A549 (cell line): ENCODE data around the gene SLC37A2. TPM values are rescaled to one million over a fixed set of nuclear protein-coding genes. Genes with fewer than 3 reads are reported as not detected.

Source experiments
- ATAC-seq, 2 experiments: fragments of 200-7000 bp in 1 of 2; fragments of >200 bp in 1 of 2; cut with Nextera tagmentation in 1 of 2; cut with Tn5 transposase in 1 of 2; 3 replicates each; pipeline versions ENCODE4 v1.8.0 to v1.9.1; 2018 to 2020; ENCODE audit warnings: mild to moderate bottlenecking in 1 of 2, moderate library complexity in 1 of 2
- CTCF ChIA-PET: fragments of 300-600 bp; sonication (Branson Sonifier 250); formaldehyde crosslinking; extraction: SDS; loops from one replicate; lab custom pipeline; 2021; ENCODE audit warnings: antibody characterized with exemption, inconsistent platforms; lab: Yijun Ruan, JAX
- POLR2A ChIA-PET: fragments of 350-600 bp; formaldehyde crosslinking; extraction: SDS; loops from one replicate; lab custom pipeline; 2021; ENCODE audit warnings: antibody characterized with exemption, inconsistent platforms; lab: Yijun Ruan, JAX
- DNase-seq, 2 experiments: peaks; one replicate each; pipeline versions ENCODE4 v3.0.0 to v3.0.0-alpha.2; 2011 to 2016; ENCODE audit warnings: low read depth in 1 of 2, low spot score in 1 of 2
- FAIRE-seq: peaks from 2 replicates; lab custom pipeline; 2011; peaks lifted over from hg19 to GRCh38; lab: Jason Lieb, UNC
- H3K27ac ChIP-seq, 2 experiments: fragments of >200 bp; sonication (Bioruptor Twin); formaldehyde crosslinking; 3 replicates each; pipeline ENCODE4 v1.5.1; 2016 to 2017
- H3K4me1 ChIP-seq: fragments of >200 bp; sonication (Bioruptor Twin); formaldehyde crosslinking; 3 replicates; pipeline ENCODE4 v1.6.1; 2016
- H3K4me2 ChIP-seq: fragments of >200 bp; sonication (Bioruptor Twin); formaldehyde crosslinking; 3 replicates; pipeline ENCODE4 v1.6.1; 2016
- H3K4me3 ChIP-seq: fragments of >200 bp; sonication (Bioruptor Twin); formaldehyde crosslinking; 3 replicates; pipeline ENCODE4 v1.5.1; 2016
- H3K9me3 ChIP-seq: fragments of >200 bp; sonication (Bioruptor Twin); formaldehyde crosslinking; 3 replicates; pipeline ENCODE4 v1.6.1; 2016
- CBX8 ChIP-seq: fragments of 200-600 bp; sonication (generic); IDR thresholded peaks from 2 replicates; pipeline ENCODE4 v1.6.1; 2016
- CHD2 ChIP-seq: fragments of 150-350 bp; IDR thresholded peaks from 2 replicates; pipeline ENCODE4 v1.6.1; 2014; ENCODE audit warnings: low read length; ENCODE audit not compliant: partially characterized antibody
- CHD4 ChIP-seq: fragments of 200-600 bp; sonication (generic); IDR thresholded peaks from 2 replicates; pipeline ENCODE4 v1.6.1; 2016; ENCODE audit warnings: antibody characterized with exemption, mild to moderate bottlenecking, borderline replicate concordance
- EHF ChIP-seq: fragments of 250-450 bp; sonication (Bioruptor Pico); IDR thresholded peaks from 2 replicates; pipeline ENCODE4 v1.5.0; 2020; ENCODE audit warnings: mild to moderate bottlenecking
- EHMT2 ChIP-seq: fragments of 200-600 bp; sonication (generic); IDR thresholded peaks from 2 replicates; pipeline ENCODE4 v1.6.1; 2016; ENCODE audit warnings: antibody characterized with exemption, low read depth, mild to moderate bottlenecking, moderate library complexity
- GATA3 ChIP-seq: IDR thresholded peaks from 2 replicates; pipeline ENCODE4 v1.6.1; 2012; ENCODE audit warnings: borderline replicate concordance
- HDAC2 ChIP-seq: fragments of 200-600 bp; sonication (generic); IDR thresholded peaks from 2 replicates; pipeline ENCODE4 v1.6.1; 2016
- JUN ChIP-seq, 2 experiments: fragments of >200 bp; sonication (Bioruptor Twin); formaldehyde crosslinking; IDR thresholded peaks; 2 replicates in 1 of 2; 3 replicates in 1 of 2; pipeline ENCODE4 v1.6.1; 2016 to 2017
- KDM1A ChIP-seq: fragments of 200-600 bp; sonication (generic); IDR thresholded peaks from 2 replicates; pipeline ENCODE4 v1.6.1; 2016; ENCODE audit warnings: low read depth, mild to moderate bottlenecking
- MYC ChIP-seq: IDR thresholded peaks from 2 replicates; pipeline ENCODE4 v1.6.1; 2012; ENCODE audit warnings: mild to moderate bottlenecking, inconsistent platforms, low read length, improper control_type of control experiment, borderline replicate concordance
- POLR2AphosphoS2 ChIP-seq: conservative IDR thresholded peaks from 2 replicates; pipeline ENCODE4 v1.6.1; 2012; ENCODE audit warnings: low read length, improper control_type of control experiment, inconsistent platforms
- RCOR1 ChIP-seq: fragments of 150-350 bp; IDR thresholded peaks from 2 replicates; pipeline ENCODE4 v1.6.1; 2014; ENCODE audit warnings: antibody characterized with exemption, low read length, low read depth
- RFX5 ChIP-seq: fragments of 450-650 bp; IDR thresholded peaks from 2 replicates; pipeline ENCODE4 v1.7.1; 2014; ENCODE audit warnings: antibody characterized with exemption, mild to moderate bottlenecking, moderate library complexity
- RNF2 ChIP-seq: fragments of 200-600 bp; sonication (generic); IDR thresholded peaks from 2 replicates; pipeline ENCODE4 v1.6.1; 2016; ENCODE audit warnings: low read depth, mild to moderate bottlenecking, antibody characterized with exemption, moderate library complexity, borderline replicate concordance
- SMC3 ChIP-seq: fragments of >200 bp; sonication (Bioruptor Twin); formaldehyde crosslinking; IDR thresholded peaks from 3 replicates; pipeline ENCODE4 v1.6.1; 2018; ENCODE audit warnings: inconsistent platforms
- TFCP2L1 ChIP-seq: fragments of 250-450 bp; sonication (Bioruptor Pico); IDR thresholded peaks from 2 replicates; pipeline ENCODE4 v1.5.0; 2021; ENCODE audit warnings: mild to moderate bottlenecking
- TP53 ChIP-seq: fragments of 250-450 bp; sonication (Bioruptor Pico); IDR thresholded peaks from 2 replicates; pipeline ENCODE4 v1.5.0; 2021; ENCODE audit warnings: mild to moderate bottlenecking, moderate library complexity
- ZNF302 ChIP-seq: fragments of 250-450 bp; sonication (Bioruptor Pico); IDR thresholded peaks from 2 replicates; pipeline ENCODE4 v1.9.0; 2021; ENCODE audit warnings: inconsistent platforms, mild to moderate bottlenecking, moderate library complexity
- WGBS: methylation state at CpG from one replicate; pipeline ENCODE4 v1.1.6; 2017; ENCODE audit errors: missing lambda C conversion rate; 5-methylcytosine and 5-hydroxymethylcytosine counted together
- polyA plus RNA-seq, 4 experiments: library from polyadenylated mRNA; depleted of rRNA in 3 of 4; stranded (reverse); fragments of >200 nt; fragmentation: RNase III in 1 of 4; extraction: RNeasy Plus Mini Kit Qiagen cat#74134 plus additional on column Dnase treatment in 1 of 4; gene quantifications; 2 replicates in 3 of 4; 3 replicates in 1 of 4; pipeline ENCODE4 v1.2.3, GENCODE V29; 2011 to 2017
- TF ChIP-seq, protein P1 (sequence below): fragments of 450-650 bp; IDR thresholded peaks from 2 replicates; pipeline ENCODE4 v1.6.1; 2014; ENCODE audit warnings: antibody characterized with exemption
- TF ChIP-seq, protein P2 (sequence below): IDR thresholded peaks from 2 replicates; pipeline ENCODE4 v1.6.1; 2012
- TF ChIP-seq, protein P3 (sequence below): fragments of >200 bp; sonication (Bioruptor Twin); formaldehyde crosslinking; IDR thresholded peaks from 3 replicates; pipeline ENCODE4 v1.6.1; 2016
- TF ChIP-seq, protein P4 (sequence below): fragments of >200 bp; sonication (Bioruptor Twin); formaldehyde crosslinking; IDR thresholded peaks from 3 replicates; pipeline ENCODE4 v1.5.1; 2016
- TF ChIP-seq, protein P5 (sequence below): IDR thresholded peaks from 2 replicates; pipeline ENCODE4 v1.6.1; 2012; ENCODE audit warnings: low read depth, borderline replicate concordance

SLC37A2 gene
- polyA plus RNA-seq, 2 of the 4 experiments (the other 2 are of a cell fraction): 0.13 to 0.14 TPM

DNA sequence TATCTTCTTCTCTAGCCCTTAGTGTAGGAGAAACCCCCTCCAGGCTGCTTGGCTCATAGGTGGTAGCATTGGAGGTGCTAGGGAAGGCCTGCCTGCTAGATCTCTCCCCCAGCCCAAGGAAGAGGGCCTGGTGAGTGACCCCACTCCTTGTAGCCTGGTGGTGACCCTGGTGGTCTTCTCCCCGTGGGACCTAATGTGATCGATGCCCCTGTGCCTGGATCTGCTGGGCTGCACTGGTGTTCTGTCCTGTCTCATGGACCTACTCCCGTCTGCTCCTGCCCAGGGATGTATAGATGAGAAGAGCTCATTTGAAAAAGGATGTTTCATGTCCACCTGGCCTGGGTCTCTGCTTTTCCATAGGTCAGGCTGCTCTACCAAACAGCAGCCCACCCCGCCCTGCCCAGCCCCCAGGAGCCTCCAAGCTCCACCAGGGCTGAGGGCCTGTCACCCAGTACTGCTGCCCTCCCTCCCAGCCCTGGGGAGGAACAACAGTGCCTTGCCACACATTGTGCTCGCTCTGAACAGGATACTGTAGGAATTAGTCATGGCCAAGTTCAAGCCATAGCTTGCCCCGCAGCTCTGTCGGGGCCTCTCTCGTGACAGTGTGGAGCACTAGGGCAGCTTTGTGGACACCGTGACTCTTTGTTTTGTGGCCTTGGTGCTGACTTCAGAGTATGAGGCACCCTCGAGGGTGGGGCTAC is 19.7 kb downstream of the SLC37A2 start:
- Histone ChIP-seq H3K4me3 (no peak overlapping the region), H3K9me3 (no peaks in the 10 kb centered on the region), H3K4me2 (no peak overlapping the region), H3K4me1 (no peaks in the 10 kb centered on the region), H3K27ac (no peak overlapping the region)
- ChIA-PET CTCF (interaction anchor here (1.2 kb wide), 1 partner anchor 323 kb away, joined by 3 read pairs; no protein-coding TSS in a partner anchor), POLR2A (no interaction called here)
- no peak for FAIRE-seq
- 50% methylated on average over 6 of the region's 10 CpGs for WGBS
- no peak for ATAC-seq
- TF ChIP-seq, protein P1, sequence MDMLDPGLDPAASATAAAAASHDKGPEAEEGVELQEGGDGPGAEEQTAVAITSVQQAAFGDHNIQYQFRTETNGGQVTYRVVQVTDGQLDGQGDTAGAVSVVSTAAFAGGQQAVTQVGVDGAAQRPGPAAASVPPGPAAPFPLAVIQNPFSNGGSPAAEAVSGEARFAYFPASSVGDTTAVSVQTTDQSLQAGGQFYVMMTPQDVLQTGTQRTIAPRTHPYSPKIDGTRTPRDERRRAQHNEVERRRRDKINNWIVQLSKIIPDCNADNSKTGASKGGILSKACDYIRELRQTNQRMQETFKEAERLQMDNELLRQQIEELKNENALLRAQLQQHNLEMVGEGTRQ: no peak
- TF ChIP-seq RFX5 (no peak), GATA3 (no peak)
- TF ChIP-seq, protein P2, sequence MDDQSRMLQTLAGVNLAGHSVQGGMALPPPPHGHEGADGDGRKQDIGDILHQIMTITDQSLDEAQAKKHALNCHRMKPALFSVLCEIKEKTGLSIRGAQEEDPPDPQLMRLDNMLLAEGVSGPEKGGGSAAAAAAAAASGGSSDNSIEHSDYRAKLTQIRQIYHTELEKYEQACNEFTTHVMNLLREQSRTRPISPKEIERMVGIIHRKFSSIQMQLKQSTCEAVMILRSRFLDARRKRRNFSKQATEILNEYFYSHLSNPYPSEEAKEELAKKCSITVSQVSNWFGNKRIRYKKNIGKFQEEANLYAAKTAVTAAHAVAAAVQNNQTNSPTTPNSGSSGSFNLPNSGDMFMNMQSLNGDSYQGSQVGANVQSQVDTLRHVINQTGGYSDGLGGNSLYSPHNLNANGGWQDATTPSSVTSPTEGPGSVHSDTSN: no peak
- TF ChIP-seq, protein P3, sequence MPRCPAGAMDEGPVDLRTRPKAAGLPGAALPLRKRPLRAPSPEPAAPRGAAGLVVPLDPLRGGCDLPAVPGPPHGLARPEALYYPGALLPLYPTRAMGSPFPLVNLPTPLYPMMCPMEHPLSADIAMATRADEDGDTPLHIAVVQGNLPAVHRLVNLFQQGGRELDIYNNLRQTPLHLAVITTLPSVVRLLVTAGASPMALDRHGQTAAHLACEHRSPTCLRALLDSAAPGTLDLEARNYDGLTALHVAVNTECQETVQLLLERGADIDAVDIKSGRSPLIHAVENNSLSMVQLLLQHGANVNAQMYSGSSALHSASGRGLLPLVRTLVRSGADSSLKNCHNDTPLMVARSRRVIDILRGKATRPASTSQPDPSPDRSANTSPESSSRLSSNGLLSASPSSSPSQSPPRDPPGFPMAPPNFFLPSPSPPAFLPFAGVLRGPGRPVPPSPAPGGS: no peak
- no peak for DNase-seq

DNA sequence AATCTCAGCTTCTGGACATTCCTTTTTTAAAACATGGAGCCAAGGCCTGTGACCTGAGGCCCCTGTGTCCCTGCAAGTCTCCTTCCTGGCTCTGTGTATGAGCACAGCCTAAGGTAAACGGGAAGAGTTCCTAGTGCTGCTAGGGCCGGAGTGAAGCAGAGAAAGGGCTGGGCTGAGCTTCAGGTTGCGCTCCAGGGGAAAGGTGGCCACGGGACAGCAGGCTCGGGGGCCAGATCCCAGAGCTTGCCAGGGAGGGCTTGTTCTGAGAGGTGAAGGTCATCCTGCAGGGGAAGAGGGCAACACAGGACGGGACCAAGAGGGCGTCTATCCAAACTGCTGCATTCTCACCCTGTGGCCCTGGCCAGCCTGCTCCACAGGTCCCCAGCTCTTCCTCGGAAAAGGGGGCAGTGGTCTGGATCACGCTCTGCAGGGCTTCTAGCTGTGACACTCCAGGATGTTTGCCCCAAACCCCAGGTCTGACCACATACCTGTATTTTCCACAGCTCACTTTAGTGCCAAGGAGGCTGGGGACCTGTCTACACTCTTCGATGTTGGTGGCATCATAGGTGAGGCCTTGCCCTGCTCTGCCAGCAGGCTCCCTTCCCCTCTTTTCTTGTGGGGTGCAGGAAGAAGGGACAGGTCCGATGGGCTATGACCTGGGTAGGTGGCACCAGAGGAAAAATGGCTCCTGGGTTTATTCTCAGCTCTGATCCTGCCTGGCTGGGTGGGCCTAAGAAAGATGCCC is 20.4 kb downstream of the SLC37A2 start:
- ATAC-seq: no peak
- POLR2A ChIA-PET: no interaction called here
- 38% methylated on average over 5 of the region's 11 CpGs for WGBS
- CTCF ChIA-PET: interaction anchor here (0.6 kb wide), 1 partner anchor 402 kb away, joined by 3 read pairs; no protein-coding TSS in a partner anchor
- FAIRE-seq: no peak
- H3K9me3 ChIP-seq: no peaks in the 10 kb centered on the region
- H3K4me2 ChIP-seq: no peak overlapping the region
- no peak overlapping the region for H3K4me3 ChIP-seq
- no peak for TF ChIP-seq CHD2
- TF ChIP-seq KDM1A: no peak
- no peak for TF ChIP-seq RNF2
- TF ChIP-seq TFCP2L1: no peak
- TF ChIP-seq, protein P4, sequence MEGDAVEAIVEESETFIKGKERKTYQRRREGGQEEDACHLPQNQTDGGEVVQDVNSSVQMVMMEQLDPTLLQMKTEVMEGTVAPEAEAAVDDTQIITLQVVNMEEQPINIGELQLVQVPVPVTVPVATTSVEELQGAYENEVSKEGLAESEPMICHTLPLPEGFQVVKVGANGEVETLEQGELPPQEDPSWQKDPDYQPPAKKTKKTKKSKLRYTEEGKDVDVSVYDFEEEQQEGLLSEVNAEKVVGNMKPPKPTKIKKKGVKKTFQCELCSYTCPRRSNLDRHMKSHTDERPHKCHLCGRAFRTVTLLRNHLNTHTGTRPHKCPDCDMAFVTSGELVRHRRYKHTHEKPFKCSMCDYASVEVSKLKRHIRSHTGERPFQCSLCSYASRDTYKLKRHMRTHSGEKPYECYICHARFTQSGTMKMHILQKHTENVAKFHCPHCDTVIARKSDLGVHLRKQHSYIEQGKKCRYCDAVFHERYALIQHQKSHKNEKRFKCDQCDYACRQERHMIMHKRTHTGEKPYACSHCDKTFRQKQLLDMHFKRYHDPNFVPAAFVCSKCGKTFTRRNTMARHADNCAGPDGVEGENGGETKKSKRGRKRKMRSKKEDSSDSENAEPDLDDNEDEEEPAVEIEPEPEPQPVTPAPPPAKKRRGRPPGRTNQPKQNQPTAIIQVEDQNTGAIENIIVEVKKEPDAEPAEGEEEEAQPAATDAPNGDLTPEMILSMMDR: no peak
- TF ChIP-seq, protein P5, sequence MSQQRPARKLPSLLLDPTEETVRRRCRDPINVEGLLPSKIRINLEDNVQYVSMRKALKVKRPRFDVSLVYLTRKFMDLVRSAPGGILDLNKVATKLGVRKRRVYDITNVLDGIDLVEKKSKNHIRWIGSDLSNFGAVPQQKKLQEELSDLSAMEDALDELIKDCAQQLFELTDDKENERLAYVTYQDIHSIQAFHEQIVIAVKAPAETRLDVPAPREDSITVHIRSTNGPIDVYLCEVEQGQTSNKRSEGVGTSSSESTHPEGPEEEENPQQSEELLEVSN: no peak
- no peak for DNase-seq
- no peak overlapping the region for H3K27ac ChIP-seq
- no peaks in the 10 kb centered on the region for H3K4me1 ChIP-seq

DNA sequence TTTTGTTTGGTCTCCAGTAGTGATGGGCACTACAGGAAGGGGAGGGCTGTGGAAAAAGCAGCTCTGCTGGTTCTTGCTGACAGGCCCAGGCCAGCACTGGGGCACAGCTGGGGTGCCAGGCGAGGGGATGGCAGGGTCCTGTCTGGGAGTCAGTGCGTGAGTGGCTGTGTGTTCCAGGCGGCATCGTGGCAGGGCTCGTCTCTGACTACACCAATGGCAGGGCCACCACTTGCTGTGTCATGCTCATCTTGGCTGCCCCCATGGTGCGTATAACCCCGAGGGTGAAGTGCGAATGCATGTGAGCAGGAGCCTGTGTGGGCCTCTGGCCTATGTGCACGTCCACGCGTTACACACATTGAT is 20.9 kb downstream of the SLC37A2 start:
- POLR2A ChIA-PET: no interaction called here
- H3K27ac ChIP-seq: no peak overlapping the region
- CTCF ChIA-PET: interaction anchor here (0.6 kb wide), 1 partner anchor 402 kb away, joined by 3 read pairs; no protein-coding TSS in a partner anchor
- WGBS: 90% methylated on average over 4 of the region's 11 CpGs
- DNase-seq: no peak
- FAIRE-seq: no peak
- TF ChIP-seq GATA3 (no peak), SMC3 (no peak), CHD4 (no peak), RCOR1 (no peak), EHF (CRISPR knock-in tag) (no peak), CBX8 (no peak), HDAC2 (no peak), TP53 (CRISPR knock-in tag) (no peak), JUN (IDR thresholded peaks at IDR 0.05) (no peak), ZNF302 (CRISPR knock-in tag) (no peak), MYC (no peak), POLR2AphosphoS2 (no peak), EHMT2 (no peak)
- no peak overlapping the region for H3K4me3 ChIP-seq
- H3K9me3 ChIP-seq: no peaks in the 10 kb centered on the region
- no peak for ATAC-seq
- no peaks in the 10 kb centered on the region for H3K4me1 ChIP-seq
- no peak overlapping the region for H3K4me2 ChIP-seq
